H9 (cell line): ENCODE results near the gene MFRP. TPM values are rescaled to one million over a fixed set of nuclear protein-coding genes. Genes with fewer than 3 reads are reported as not detected.

ENCODE experiments used
- DNase-seq: peaks from one replicate; pipeline ENCODE4 v3.0.0-alpha.2; 2017
- H2AFZ ChIP-seq: one replicate; pipeline ENCODE4 v1.6.1; 2013; ENCODE audit warnings: mild to moderate bottlenecking, low read length, control low read depth, moderate library complexity
- H2AK5ac ChIP-seq: 2 replicates; pipeline ENCODE4 v1.6.1; 2013; ENCODE audit warnings: low read length, control low read depth, mixed read lengths; ENCODE audit not compliant: insufficient read length
- H2BK120ac ChIP-seq: one replicate; pipeline ENCODE4 v1.6.1; 2013; ENCODE audit warnings: low read depth, mild to moderate bottlenecking, low read length, control low read depth, inconsistent platforms; ENCODE audit not compliant: poor library complexity, severe bottlenecking
- H2BK12ac ChIP-seq: 2 replicates; pipeline ENCODE4 v1.6.1; 2013; ENCODE audit warnings: low read length, control low read depth, mixed read lengths, low read depth; ENCODE audit not compliant: insufficient read length
- H2BK15ac ChIP-seq: 2 replicates; pipeline ENCODE4 v1.6.1; 2013; ENCODE audit warnings: low read depth, low read length, control low read depth
- H2BK20ac ChIP-seq: one replicate; pipeline ENCODE4 v1.6.1; 2013; ENCODE audit warnings: low read depth, mild to moderate bottlenecking, low read length, control low read depth, inconsistent platforms; ENCODE audit not compliant: poor library complexity, severe bottlenecking
- H2BK5ac ChIP-seq: 2 replicates; pipeline ENCODE4 v1.6.1; 2013; ENCODE audit warnings: low read length, control low read depth, mixed read lengths; ENCODE audit not compliant: insufficient read length
- H3K14ac ChIP-seq: 2 replicates; pipeline ENCODE4 v1.6.1; 2013; ENCODE audit warnings: low read length, control low read depth; ENCODE audit not compliant: insufficient read depth
- H3K18ac ChIP-seq: 2 replicates; pipeline ENCODE4 v1.6.1; 2013; ENCODE audit warnings: low read depth, mild to moderate bottlenecking, mixed read lengths, low read length, control low read depth; ENCODE audit not compliant: insufficient read length
- H3K23ac ChIP-seq: 2 replicates; pipeline ENCODE4 v1.6.1; 2013; ENCODE audit warnings: low read length, control low read depth, mixed read lengths, low read depth; ENCODE audit not compliant: insufficient read length
- H3K23me2 ChIP-seq: 2 replicates; pipeline ENCODE4 v1.6.1; 2013; ENCODE audit warnings: low read depth, mild to moderate bottlenecking, mixed read lengths, low read length, control low read depth; ENCODE audit not compliant: insufficient read length, poor library complexity, severe bottlenecking
- H3K27ac ChIP-seq: 2 replicates; pipeline ENCODE4 v1.5.1; 2013; ENCODE audit warnings: low read length, control low read depth, mixed read lengths, low read depth; ENCODE audit not compliant: insufficient read length
- H3K27me3 ChIP-seq: 2 replicates; pipeline ENCODE4 v1.6.1; 2013; ENCODE audit warnings: low read length, control low read depth, inconsistent platforms; ENCODE audit not compliant: insufficient read depth
- H3K4ac ChIP-seq: 2 replicates; pipeline ENCODE4 v1.6.1; 2013; ENCODE audit warnings: low read depth, mild to moderate bottlenecking, control low read depth, inconsistent platforms, low read length, moderate library complexity
- H3K4me1 ChIP-seq: 2 replicates; pipeline ENCODE4 v1.6.1; 2013; ENCODE audit warnings: low read length, control low read depth, inconsistent platforms; ENCODE audit not compliant: insufficient read depth
- H3K4me2 ChIP-seq: 2 replicates; pipeline ENCODE4 v1.6.1; 2013; ENCODE audit warnings: low read length, control low read depth, mixed read lengths; ENCODE audit not compliant: insufficient read length, insufficient read depth
- H3K56ac ChIP-seq: 2 replicates; pipeline ENCODE4 v1.6.1; 2013; ENCODE audit warnings: low read depth, mild to moderate bottlenecking, mixed read lengths, low read length, control low read depth; ENCODE audit not compliant: insufficient read length
- H3K79me1 ChIP-seq: 2 replicates; pipeline ENCODE4 v1.6.1; 2013; ENCODE audit warnings: low read depth, mild to moderate bottlenecking, moderate library complexity, low read length, control low read depth, inconsistent platforms; ENCODE audit not compliant: insufficient read depth, poor library complexity, severe bottlenecking
- H3K79me2 ChIP-seq: 2 replicates; pipeline ENCODE4 v1.6.1; 2013; ENCODE audit warnings: low read length, control low read depth, inconsistent platforms; ENCODE audit not compliant: insufficient read depth
- H3K9ac ChIP-seq: 2 replicates; pipeline ENCODE4 v1.6.1; 2013; ENCODE audit warnings: low read length, control low read depth, mixed read lengths; ENCODE audit not compliant: insufficient read length; ENCODE audit errors: extremely low read depth
- H3K9me3 ChIP-seq: one replicate; pipeline ENCODE4 v1.6.1; 2013; ENCODE audit warnings: low read depth, low read length, inconsistent platforms; ENCODE audit not compliant: control insufficient read depth
- H3T11ph ChIP-seq: one replicate; pipeline ENCODE4 v1.6.1; 2013; ENCODE audit warnings: mild to moderate bottlenecking, low read length, control low read depth, inconsistent platforms
- H4K20me1 ChIP-seq: one replicate; pipeline ENCODE4 v1.6.1; 2013; ENCODE audit not compliant: control insufficient read depth, insufficient read length, insufficient read depth
- H4K5ac ChIP-seq: 2 replicates; pipeline ENCODE4 v1.6.1; 2013; ENCODE audit warnings: low read depth, mild to moderate bottlenecking, mixed read lengths, low read length, control low read depth; ENCODE audit not compliant: insufficient read length
- H4K8ac ChIP-seq: replicated peaks from 2 replicates; pipeline ENCODE4 v1.6.1; 2013; ENCODE audit warnings: low read length, control low read depth, mixed read lengths, low read depth; ENCODE audit not compliant: insufficient read length
- H4K91ac ChIP-seq: 2 replicates; pipeline ENCODE4 v1.6.1; 2013; ENCODE audit warnings: low read depth, mild to moderate bottlenecking, moderate library complexity, mixed read lengths, low read length, control low read depth; ENCODE audit not compliant: insufficient read length
- H3K27ac Mint-ChIP-seq, 3 experiments: 2 replicates in 2 of 3; 3 replicates in 1 of 3; pipeline ENCODE4 v1.8.0; 2020 to 2021; ENCODE audit warnings: mixed read lengths in 3 of 3, mild to moderate bottlenecking in 1 of 3, moderate library complexity in 1 of 3
- H3K27me3 Mint-ChIP-seq: 2 replicates; pipeline ENCODE4 v1.8.0; 2021; ENCODE audit warnings: low read depth, mild to moderate bottlenecking, moderate library complexity, mixed read lengths
- H3K36me3 Mint-ChIP-seq, 3 experiments: 2 replicates in 2 of 3; 3 replicates in 1 of 3; pipeline ENCODE4 v1.8.0; 2020 to 2021; ENCODE audit warnings: low read depth in 3 of 3, mixed read lengths in 3 of 3; ENCODE audit not compliant: insufficient read depth in 1 of 3
- H3K4me1 Mint-ChIP-seq, 2 experiments: 2 replicates each; pipeline ENCODE4 v1.8.0; 2020; ENCODE audit warnings: mixed read lengths in 2 of 2
- H3K4me3 Mint-ChIP-seq, 2 experiments: 2 replicates in 1 of 2; 3 replicates in 1 of 2; pipeline ENCODE4 v1.8.0; 2020 to 2021; ENCODE audit warnings: mild to moderate bottlenecking in 2 of 2, mixed read lengths in 2 of 2, moderate library complexity in 1 of 2
- H3K9me3 Mint-ChIP-seq, 2 experiments: 2 replicates in 1 of 2; 3 replicates in 1 of 2; pipeline ENCODE4 v1.8.0; 2020; ENCODE audit warnings: mild to moderate bottlenecking in 2 of 2, mixed read lengths in 2 of 2, moderate library complexity in 1 of 2
- whole genome bisulfite sequencing: extraction: QIAGEN DNeasy Blood & Tissue Kit; methylation state at CpG from one replicate; pipeline ENCODE4 v1.1.7; 2013; ENCODE audit warnings: missing lambda C conversion rate, low lambda C conversion rate, mixed read lengths; ENCODE audit not compliant: insufficient read length; ENCODE audit errors: extremely low coverage; 5-methylcytosine and 5-hydroxymethylcytosine counted together
- total RNA-seq: library from RNA; stranded (reverse); gene quantifications from 2 replicates; pipeline ENCODE4 v1.2.1, GENCODE V29; 2021
- TF ChIP-seq, protein P1 (sequence below): fragments of 200-600 bp; sonication (generic); conservative IDR thresholded peaks from 3 replicates; pipeline ENCODE4 v1.8.0; 2021; ENCODE audit warnings: antibody characterized with exemption, mild to moderate bottlenecking

MFRP gene
- total RNA-seq, 1 experiment from 2014 or later = not detected

DNA sequence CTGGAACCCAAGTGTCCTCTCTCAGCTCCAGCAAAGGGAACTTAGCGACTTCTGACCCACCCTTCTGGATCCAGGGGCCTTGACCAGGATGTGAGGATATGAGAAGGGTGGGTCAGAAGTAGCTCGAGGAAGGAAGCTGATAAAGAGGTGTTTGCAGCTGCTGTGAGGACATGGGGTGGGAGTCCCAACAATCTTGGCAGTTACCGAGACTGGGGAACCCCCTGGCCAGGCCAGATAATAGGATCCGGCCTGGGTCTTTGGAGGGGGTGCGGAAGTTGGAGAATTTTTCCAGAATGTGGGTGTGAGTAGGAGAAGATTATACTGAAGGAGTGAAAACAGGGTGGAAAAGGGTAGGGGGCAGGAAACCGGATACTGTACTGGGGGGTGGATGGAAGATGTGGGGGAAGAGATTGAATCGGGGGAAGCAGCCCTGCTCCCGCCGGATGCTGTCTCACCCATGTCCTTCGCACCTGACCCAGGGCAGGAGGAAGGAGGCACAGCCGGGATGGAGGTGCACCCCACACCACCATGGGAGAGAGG lies 26.7 kb downstream of the MFRP start:
- Histone ChIP-seq H2BK12ac (no peak overlapping the region), H4K8ac (no peak overlapping the region), H3K4me1 (peaks cover 15% of the 10 kb centered on the region; the same call in 1 of the 2 replicates), H3K56ac (no peak overlapping the region), H3K18ac (no peak overlapping the region), H4K20me1 (no peaks in the 10 kb centered on the region), H3K79me2 (no peaks in the 10 kb centered on the region), H3K4ac (no peak overlapping the region), H3K14ac (no peak overlapping the region), H4K5ac (no peak overlapping the region), H3K27me3 (peaks cover 9% of the 10 kb centered on the region; the same call in 1 of the 2 replicates), H2BK20ac (no peak overlapping the region), H3K79me1 (no peaks in the 10 kb centered on the region), H2AFZ (no peak overlapping the region), H2BK5ac (no peak overlapping the region), H2AK5ac (no peak overlapping the region), H2BK15ac (no peak overlapping the region), H4K91ac (no peak overlapping the region), H3K9me3 (no peaks in the 10 kb centered on the region), H3K27ac (no peak overlapping the region), H3K23ac (no peak overlapping the region), H2BK120ac (no peak overlapping the region), H3K9ac (no peak overlapping the region), H3T11ph (no peak overlapping the region), H3K23me2 (peaks cover 34% of the 10 kb centered on the region), H3K4me2 (no peak overlapping the region)
- H3K9me3 Mint-ChIP-seq = no peaks in the 10 kb centered on the region; a peak in 1 of 5 replicates
- no peak for DNase-seq
- TF ChIP-seq, protein P1, sequence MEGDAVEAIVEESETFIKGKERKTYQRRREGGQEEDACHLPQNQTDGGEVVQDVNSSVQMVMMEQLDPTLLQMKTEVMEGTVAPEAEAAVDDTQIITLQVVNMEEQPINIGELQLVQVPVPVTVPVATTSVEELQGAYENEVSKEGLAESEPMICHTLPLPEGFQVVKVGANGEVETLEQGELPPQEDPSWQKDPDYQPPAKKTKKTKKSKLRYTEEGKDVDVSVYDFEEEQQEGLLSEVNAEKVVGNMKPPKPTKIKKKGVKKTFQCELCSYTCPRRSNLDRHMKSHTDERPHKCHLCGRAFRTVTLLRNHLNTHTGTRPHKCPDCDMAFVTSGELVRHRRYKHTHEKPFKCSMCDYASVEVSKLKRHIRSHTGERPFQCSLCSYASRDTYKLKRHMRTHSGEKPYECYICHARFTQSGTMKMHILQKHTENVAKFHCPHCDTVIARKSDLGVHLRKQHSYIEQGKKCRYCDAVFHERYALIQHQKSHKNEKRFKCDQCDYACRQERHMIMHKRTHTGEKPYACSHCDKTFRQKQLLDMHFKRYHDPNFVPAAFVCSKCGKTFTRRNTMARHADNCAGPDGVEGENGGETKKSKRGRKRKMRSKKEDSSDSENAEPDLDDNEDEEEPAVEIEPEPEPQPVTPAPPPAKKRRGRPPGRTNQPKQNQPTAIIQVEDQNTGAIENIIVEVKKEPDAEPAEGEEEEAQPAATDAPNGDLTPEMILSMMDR = no peak
- peak overlapping the region; percentile 18 to 54; a peak in 4 of 5 replicates for H3K4me3 Mint-ChIP-seq
- H3K27me3 Mint-ChIP-seq = peaks cover 30% of the 10 kb centered on the region
- peak overlapping the region in 1 of 3 experiments; percentile 81; a peak in 1 of 7 replicates for H3K27ac Mint-ChIP-seq
- H3K36me3 Mint-ChIP-seq = no peaks in the 10 kb centered on the region
- peaks cover 50 to 52% of the 10 kb centered on the region in 2 experiments for H3K4me1 Mint-ChIP-seq
- no CpG with 5 or more reads among the region's 11 CpGs for WGBS
